Ovary (tissue), 9 donors: Measurements from ENCODE around the gene HMX2. TPM values are rescaled to one million over a fixed set of nuclear protein-coding genes. Genes with fewer than 3 reads are reported as not detected.

Source experiments
- DNase-seq, 5 donors: peaks; one replicate each; pipeline ENCODE4 v3.0.0-alpha.2; 2019 to 2020
- H3K27ac ChIP-seq, 2 donors: fragments of 200-600 bp; one replicate each; pipeline versions ENCODE4 v1.5.1 to v1.8.0; 2019 to 2022
- H3K27me3 ChIP-seq: fragments of 200-600 bp; one replicate; pipeline ENCODE4 v1.8.0; 2022
- H3K36me3 ChIP-seq: fragments of 200-600 bp; sonication (generic); one replicate; pipeline ENCODE4 v1.5.1; 2019
- H3K4me1 ChIP-seq: one replicate; pipeline ENCODE4 v1.8.1; 2013; ENCODE audit warnings: mild to moderate bottlenecking, moderate library complexity; ENCODE audit not compliant: insufficient read depth
- H3K4me3 ChIP-seq: fragments of 200-600 bp; sonication (generic); one replicate; pipeline ENCODE4 v1.5.1; 2017
- H3K9me3 ChIP-seq, 2 donors: fragments of 200-600 bp in 1 of 2; sonication (generic) in 1 of 2; one replicate each; pipeline versions ENCODE4 v1.5.1 to v1.8.1; 2013 to 2019; ENCODE audit warnings: mild to moderate bottlenecking in 1 of 2, moderate library complexity in 1 of 2
- CTCF ChIP-seq, 3 donors: fragments of 450-650 bp in 2 of 3; fragments of 200-600 bp in 1 of 3; IDR thresholded peaks; one replicate each; pipeline versions ENCODE4 v1.5.1 to v1.8.0; 2016 to 2022; ENCODE audit warnings: antibody characterized with exemption in 3 of 3, mild to moderate bottlenecking in 1 of 3
- EP300 ChIP-seq: sonication (generic); formaldehyde crosslinking; IDR thresholded peaks from one replicate; pipeline ENCODE4 v1.6.1; 2017; ENCODE audit warnings: antibody characterized with exemption
- POLR2A ChIP-seq: fragments of 450-650 bp; IDR thresholded peaks from one replicate; pipeline ENCODE4 v1.6.1; 2017; ENCODE audit warnings: antibody characterized with exemption, mild to moderate bottlenecking, moderate library complexity
- WGBS, 3 donors: extraction: QIAGEN DNeasy Blood & Tissue Kit in 1 of 3; methylation state at CpG; one replicate each; pipeline versions ENCODE4 v1.1.5 to v1.1.7; 2013 to 2017; 5-methylcytosine and 5-hydroxymethylcytosine counted together
- intact Hi-C, 4 donors: fragments of 100-400 bp; cut with DNase I; formaldehyde crosslinking; loops; one replicate each; pipeline versions ENCODE4 v1.11.0 to v1.15.1; 2022 to 2023
- polyA plus RNA-seq, 2 donors: library from polyadenylated mRNA; stranded (reverse); fragments of 200-250 nt in 1 of 2; fragments of 350-450 nt in 1 of 2; fragmentation: Illumina TruSeq in 1 of 2; extraction: RNeasy Lipid Tissue Mini Kit (QIAGEN cat#74804) in 1 of 2; gene quantifications; one replicate each; pipeline ENCODE4 v1.2.3, GENCODE V29; 2013 to 2014
- total RNA-seq, 7 donors: library from RNA; depleted of rRNA in 2 of 7; stranded (reverse); fragments of >200 nt in 2 of 7; fragmentation: NEBNext Ultra II Directional in 3 of 7; extraction: Animal tissue kit (Norgen Biotek cat#: 25700) in 3 of 7; gene quantifications; one replicate each; pipeline versions ENCODE4 v1.1.0 to v1.2.4, GENCODE V29; 2016 to 2023
- donor health status: DM: no; HTN: no; CAD: no; lungs with moderate emphysema.
- donor health status: DM: no; HTN: no; CAD: no.
- donor health status: Bipolar disorder and iron deficiency.
- donor health status: DM: yes; HTN: yes; CAD: no.
- donor health status: DM: no; HTN: no; CAD: no.
- donor health status: DM: yes; HTN: yes; CAD: no.

The HMX2 gene
- total and polyA plus RNA-seq, 9 donors: not detected

GRCh38 chr10:123160311-123160980 lies 12.5 kb downstream of the HMX2 start:
- Histone ChIP-seq H3K9me3 (no peaks in the 10 kb centered on the region), H3K27me3 (no peaks in the 10 kb centered on the region), H3K36me3 (no peaks in the 10 kb centered on the region), H3K4me1 (no peaks in the 10 kb centered on the region), H3K27ac (no peak overlapping the region), H3K4me3 (no peak overlapping the region)
- 87 to 90% (median 88%) methylated on average over 11 of the region's 11 CpGs for WGBS, 3 donors
- DNase-seq: no peak
- intact Hi-C loops: no loop called here
- TF ChIP-seq EP300 (no peak), CTCF (IDR thresholded peaks at IDR 0.05) (no peak), POLR2A (no peak)

- H3K4me1 ChIP-seq: no peaks in the 10 kb centered on the region
- DNase-seq: no peak
- intact Hi-C loops: no loop called here
- no peaks in the 10 kb centered on the region for H3K9me3 ChIP-seq
- 32 to 66% (median 47%) methylated on average over 2 of the region's 2 CpGs for WGBS, 3 donors
- no peaks in the 10 kb centered on the region for H3K36me3 ChIP-seq
- TF ChIP-seq CTCF (IDR thresholded peaks at IDR 0.05) (no peak), POLR2A (no peak), EP300 (no peak)
- H3K27ac ChIP-seq: no peak overlapping the region
- H3K27me3 ChIP-seq: no peaks in the 10 kb centered on the region
- no peak overlapping the region for H3K4me3 ChIP-seq
Observed at GRCh38 chr10:123164319-123164718, 16.4 kb downstream of the HMX2 start.

GRCh38 chr10:123165445-123166072 lies 17.6 kb downstream of the HMX2 start:
- Histone ChIP-seq H3K27ac (no peak overlapping the region), H3K36me3 (no peaks in the 10 kb centered on the region), H3K27me3 (no peaks in the 10 kb centered on the region), H3K4me1 (no peaks in the 10 kb centered on the region), H3K4me3 (no peak overlapping the region), H3K9me3 (no peaks in the 10 kb centered on the region)
- no peak for TF ChIP-seq CTCF (IDR thresholded peaks at IDR 0.05)
- no peak for TF ChIP-seq EP300
- no peak for TF ChIP-seq POLR2A
- no peak for DNase-seq
- 73 to 83% (median 79%) methylated on average over 4 of the region's 4 CpGs for WGBS, 3 donors
- intact Hi-C loops: no loop called here

GRCh38 chr10:123166618-123167017 lies 18.7 kb downstream of the HMX2 start:
- Histone ChIP-seq H3K9me3 (no peaks in the 10 kb centered on the region), H3K27ac (no peak overlapping the region), H3K4me1 (no peaks in the 10 kb centered on the region), H3K4me3 (no peak overlapping the region), H3K27me3 (no peaks in the 10 kb centered on the region), H3K36me3 (no peaks in the 10 kb centered on the region)
- TF ChIP-seq EP300 (no peak), CTCF (IDR thresholded peaks at IDR 0.05) (no peak), POLR2A (no peak)
- DNase-seq: no peak
- intact Hi-C loops: no loop called here
- 89 to 99% (median 97%) methylated on average over 2 of the region's 2 CpGs for WGBS, 3 donors
